Suprapubic skin (tissue), 4 donors: ENCODE results near the gene SPTBN1.

Source experiments
- POLR2A ChIP-seq, 2 donors: fragments of 450-650 bp; IDR thresholded peaks; one replicate each; pipeline ENCODE4 v1.6.1; 2017; ENCODE audit warnings: antibody characterized with exemption in 2 of 2, mild to moderate bottlenecking in 2 of 2, moderate library complexity in 2 of 2
- POLR2AphosphoS5 ChIP-seq, 3 donors: sonication (generic); formaldehyde crosslinking; IDR thresholded peaks; one replicate each; pipeline ENCODE4 v1.6.1; 2017; ENCODE audit warnings: antibody characterized with exemption in 3 of 3
- TF ChIP-seq, protein P1 (sequence below), 2 donors: fragments of 200-600 bp in 1 of 2; fragments of 450-650 bp in 1 of 2; sonication (generic) in 1 of 2; IDR thresholded peaks; one replicate each; pipeline ENCODE4 v1.5.1; 2016 to 2019; ENCODE audit warnings: antibody characterized with exemption in 2 of 2, mild to moderate bottlenecking in 1 of 2, moderate library complexity in 1 of 2

DNA sequence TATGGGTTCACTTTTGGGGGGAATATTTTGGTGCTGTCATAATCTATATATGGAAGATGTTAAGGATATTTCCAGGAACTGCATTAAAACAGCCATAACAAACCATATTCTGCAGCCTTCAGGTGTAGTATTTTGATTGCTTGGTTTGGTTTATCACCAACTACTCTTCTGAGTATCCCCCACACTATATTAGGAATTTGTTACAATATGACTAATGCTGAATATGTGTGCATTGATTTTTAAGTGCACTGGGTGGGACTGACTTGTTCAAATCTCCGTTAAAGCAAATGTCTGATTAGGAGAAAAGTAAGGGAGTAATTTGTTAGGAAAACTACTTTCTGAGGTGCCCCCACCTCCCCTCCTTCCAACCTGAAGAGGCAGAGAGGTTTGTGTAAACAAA, 47.7 kb downstream of the SPTBN1 start:
- TF ChIP-seq, protein P1, sequence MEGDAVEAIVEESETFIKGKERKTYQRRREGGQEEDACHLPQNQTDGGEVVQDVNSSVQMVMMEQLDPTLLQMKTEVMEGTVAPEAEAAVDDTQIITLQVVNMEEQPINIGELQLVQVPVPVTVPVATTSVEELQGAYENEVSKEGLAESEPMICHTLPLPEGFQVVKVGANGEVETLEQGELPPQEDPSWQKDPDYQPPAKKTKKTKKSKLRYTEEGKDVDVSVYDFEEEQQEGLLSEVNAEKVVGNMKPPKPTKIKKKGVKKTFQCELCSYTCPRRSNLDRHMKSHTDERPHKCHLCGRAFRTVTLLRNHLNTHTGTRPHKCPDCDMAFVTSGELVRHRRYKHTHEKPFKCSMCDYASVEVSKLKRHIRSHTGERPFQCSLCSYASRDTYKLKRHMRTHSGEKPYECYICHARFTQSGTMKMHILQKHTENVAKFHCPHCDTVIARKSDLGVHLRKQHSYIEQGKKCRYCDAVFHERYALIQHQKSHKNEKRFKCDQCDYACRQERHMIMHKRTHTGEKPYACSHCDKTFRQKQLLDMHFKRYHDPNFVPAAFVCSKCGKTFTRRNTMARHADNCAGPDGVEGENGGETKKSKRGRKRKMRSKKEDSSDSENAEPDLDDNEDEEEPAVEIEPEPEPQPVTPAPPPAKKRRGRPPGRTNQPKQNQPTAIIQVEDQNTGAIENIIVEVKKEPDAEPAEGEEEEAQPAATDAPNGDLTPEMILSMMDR (IDR thresholded peaks at IDR 0.05) = no peak
- TF ChIP-seq POLR2A (IDR thresholded peaks at IDR 0.05) (no peak), POLR2AphosphoS5 (IDR thresholded peaks at IDR 0.05) (no peak)
